Endometrial microvascular endothelial cells (primary cell): Measurements from ENCODE around the gene DSE. TPM values are rescaled to one million over a fixed set of nuclear protein-coding genes. Genes with fewer than 3 reads are reported as not detected.

Experiments used
- in situ Hi-C: cut with HindIII; loops from 2 replicates; pipeline ENCODE4 v1.10.0; 2017; ENCODE audit warnings: low sequenced_read_pairs, low pct_unique_long_range_greater_than_20kb; ENCODE audit errors: inconsistent ontology term
- total RNA-seq: library from RNA; depleted of rRNA; stranded (reverse); fragments of >200 nt; gene quantifications from one replicate; pipeline ENCODE4 v1.2.3, GENCODE V29; 2015; ENCODE audit errors: inconsistent ontology term

The DSE gene
- total RNA-seq, 1 donor from 2014 or later: 10.0 TPM

- in situ Hi-C loops: no loop called here
Observed at GRCh38 chr6:116492331-116493067, 121.8 kb downstream of the DSE start.

Other genes starting within 250 kb of the DSE start
- not detected for gene COL10A1, start 244.8 kb upstream of the DSE start, total RNA-seq
- 21.4 TPM for gene TSPYL4, start 116.9 kb upstream of the DSE start, total RNA-seq
- 59.1 TPM for gene TSPYL1, start 91.0 kb upstream of the DSE start, total RNA-seq
- not detected for gene CALHM6, start 90.4 kb downstream of the DSE start, total RNA-seq
- 3.3 TPM for gene CALHM5, start 140.7 kb downstream of the DSE start, total RNA-seq
- gene TRAPPC3L, start 174.7 kb downstream of the DSE start, total RNA-seq: not detected
- gene CALHM4, start 182.8 kb downstream of the DSE start, total RNA-seq: not detected
- gene RWDD1, start 200.6 kb downstream of the DSE start, total RNA-seq: 38.7 TPM
- not detected for gene RSPH4A, start 245.5 kb downstream of the DSE start, total RNA-seq